AG20443 (cell line): Measurements from ENCODE around the gene ADISSP.

Experiments used
- DNase-seq: peaks from one replicate; pipeline ENCODE4 v3.0.0; 2012; ENCODE audit warnings: low spot score, mixed read lengths

Gene ADISSP

GRCh38 chr20:3767427-3768341, at the start of gene ADISSP:
Gene ADISSP, minus strand, starts transcription at chr20:3767753. Its CDS starts 7,653 bp downstream, at chr20:3760100.
- DNase-seq, result peak; percentile 99

DNA sequence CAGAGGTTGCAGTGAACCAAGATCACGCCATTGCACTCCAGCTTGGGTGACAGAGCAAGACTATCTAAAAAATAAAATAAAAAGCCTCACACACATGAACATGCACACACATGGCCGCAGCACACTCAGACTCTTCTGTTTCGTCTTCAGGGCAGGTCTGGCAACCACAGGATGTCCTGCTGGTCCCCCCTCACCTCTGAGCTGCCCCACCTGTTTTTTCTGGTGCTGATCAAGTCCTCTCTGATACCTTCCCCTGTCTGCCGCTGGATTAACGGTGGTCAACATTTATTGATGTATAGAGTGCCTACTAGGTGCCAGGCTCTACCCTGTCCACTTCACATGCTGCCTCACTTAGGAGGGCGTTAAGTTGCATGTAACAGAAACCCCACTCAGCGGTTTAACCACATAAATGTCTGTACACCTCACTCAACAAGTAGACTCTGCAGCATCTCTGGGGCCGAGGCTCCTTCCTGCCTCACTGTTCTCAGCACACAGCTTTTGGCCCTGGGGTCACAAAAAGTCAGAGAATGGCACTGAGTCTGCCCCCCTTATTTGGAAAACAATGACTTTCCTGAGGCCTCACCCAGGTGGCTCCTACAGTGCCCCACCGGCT, 48.3 kb upstream of the ADISSP start:
- no peak for DNase-seq

- no peak for DNase-seq
These were observed 47.5 kb upstream of the ADISSP start for GRCh38 chr20:3814928-3815495.

DNA sequence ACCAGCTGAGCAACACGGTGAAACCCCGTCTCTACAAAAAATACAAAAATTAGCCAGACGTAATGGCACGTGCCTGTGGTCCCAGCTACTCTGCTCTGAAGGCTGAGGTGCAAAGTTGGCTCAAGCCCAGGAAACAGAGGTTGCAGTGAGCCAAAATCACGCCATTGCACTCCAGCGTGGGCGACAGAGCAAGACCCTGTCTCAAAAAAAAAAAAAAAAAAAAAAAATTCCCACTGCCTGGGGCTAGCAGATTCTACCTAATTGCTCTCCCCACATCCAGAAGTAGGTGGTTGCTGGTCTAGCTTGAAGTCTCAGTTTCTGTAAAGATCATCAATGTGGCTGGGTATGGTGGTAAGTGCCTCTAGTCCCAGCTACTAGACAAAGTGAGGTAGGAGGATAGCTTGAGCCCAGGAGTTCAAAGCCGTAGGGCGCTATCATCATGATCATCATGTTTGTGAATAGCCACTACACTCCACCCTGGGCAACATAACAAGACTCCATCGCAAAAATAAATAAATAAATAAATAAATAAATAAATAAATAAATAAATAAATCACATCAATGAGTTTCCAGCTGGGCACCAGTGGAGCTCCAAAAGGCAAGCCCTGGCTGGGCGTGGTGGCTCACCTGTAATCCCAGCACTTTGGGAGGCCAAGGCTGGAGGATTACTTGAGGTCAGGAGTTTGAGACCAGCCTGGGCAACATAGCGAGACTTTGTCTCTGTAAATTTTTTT, 46.5 kb upstream of the ADISSP start:
- DNase-seq, result no peak

GRCh38 chr20:3812975-3813847, 45.7 kb upstream of the ADISSP start:
- no peak for DNase-seq

- no peak for DNase-seq
These were observed 44.7 kb upstream of the ADISSP start for GRCh38 chr20:3812259-3812681.

DNA sequence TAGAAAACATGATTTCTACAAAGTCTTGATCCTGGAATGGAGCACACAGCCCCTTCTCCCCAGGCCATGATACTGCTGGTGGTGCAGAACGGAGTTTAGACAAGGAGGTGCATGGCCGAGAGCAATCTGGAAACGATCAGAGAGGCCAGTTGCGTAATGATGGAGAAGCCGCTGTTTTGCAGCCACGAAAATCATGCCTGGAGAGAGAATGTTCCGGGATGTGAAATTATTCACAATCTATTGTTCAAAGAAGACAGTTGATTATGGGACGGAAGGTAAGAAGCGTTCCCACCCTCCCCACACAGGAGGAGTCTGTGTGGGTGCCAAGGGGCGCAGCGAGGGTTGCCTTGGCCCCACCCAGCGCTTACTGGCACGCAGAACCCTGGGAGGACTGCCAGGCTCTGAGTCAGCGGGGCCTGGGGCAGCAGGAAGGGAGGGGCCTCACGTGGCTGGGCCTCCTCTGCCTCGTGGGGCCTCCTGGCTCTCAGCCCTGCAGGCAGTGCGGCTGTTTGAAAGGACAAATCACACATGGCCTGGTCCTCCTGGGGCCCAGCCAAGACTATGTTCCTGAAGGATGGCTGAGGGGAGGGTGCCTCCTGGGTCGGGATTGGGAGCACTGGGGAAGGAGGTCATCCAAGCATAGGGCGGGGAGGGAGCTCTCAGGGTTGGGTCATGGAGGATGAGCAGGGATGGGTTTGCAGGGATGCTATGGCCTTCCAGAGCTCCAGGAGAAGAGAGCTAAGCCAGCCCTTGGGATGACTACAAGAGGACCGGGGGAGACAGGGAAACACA, 44.1 kb upstream of the ADISSP start:
- peak; percentile 96 for DNase-seq

- no peak for DNase-seq
These were observed 41.0 kb upstream of the ADISSP start for GRCh38 chr20:3808544-3808943.

DNA sequence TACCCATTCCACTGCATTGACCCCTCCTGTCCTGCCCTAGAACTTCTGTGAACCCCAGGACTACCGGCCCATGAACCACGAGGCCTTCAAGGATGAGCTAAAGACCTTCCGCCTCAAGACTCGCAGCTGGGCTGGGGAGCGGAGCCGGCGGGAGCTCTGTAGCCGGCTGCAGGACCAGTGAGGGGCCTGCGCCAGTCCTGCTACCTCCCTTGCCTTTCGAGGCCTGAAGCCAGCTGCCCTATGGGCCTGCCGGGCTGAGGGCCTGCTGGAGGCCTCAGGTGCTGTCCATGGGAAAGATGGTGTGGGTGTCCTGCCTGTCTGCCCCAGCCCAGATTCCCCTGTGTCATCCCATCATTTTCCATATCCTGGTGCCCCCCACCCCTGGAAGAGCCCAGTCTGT, 37.2 kb upstream of the ADISSP start:
- no peak for DNase-seq

- DNase-seq, result no peak
These were observed 36.8 kb upstream of the ADISSP start for GRCh38 chr20:3804254-3804751.

DNA sequence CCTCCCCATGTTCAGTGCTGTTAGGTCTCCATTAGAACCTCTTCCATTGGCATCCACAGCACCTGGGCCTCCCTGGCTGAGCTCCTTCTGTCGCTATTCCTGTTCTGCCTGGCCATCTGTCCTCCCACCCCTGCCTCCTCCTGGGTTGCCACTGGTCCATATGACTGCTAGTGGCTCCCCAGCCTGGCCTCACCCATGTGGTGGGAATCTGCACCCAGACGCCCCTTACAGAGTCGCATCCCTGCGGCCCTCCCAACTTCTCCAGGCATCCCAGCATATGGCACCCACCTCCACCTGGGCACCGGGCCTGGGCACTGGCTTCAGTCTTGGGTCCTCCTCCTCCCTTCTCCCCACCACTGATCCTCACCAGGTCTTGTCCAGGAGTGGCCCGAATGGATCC, 36.3 kb upstream of the ADISSP start:
- DNase-seq, result no peak

DNA sequence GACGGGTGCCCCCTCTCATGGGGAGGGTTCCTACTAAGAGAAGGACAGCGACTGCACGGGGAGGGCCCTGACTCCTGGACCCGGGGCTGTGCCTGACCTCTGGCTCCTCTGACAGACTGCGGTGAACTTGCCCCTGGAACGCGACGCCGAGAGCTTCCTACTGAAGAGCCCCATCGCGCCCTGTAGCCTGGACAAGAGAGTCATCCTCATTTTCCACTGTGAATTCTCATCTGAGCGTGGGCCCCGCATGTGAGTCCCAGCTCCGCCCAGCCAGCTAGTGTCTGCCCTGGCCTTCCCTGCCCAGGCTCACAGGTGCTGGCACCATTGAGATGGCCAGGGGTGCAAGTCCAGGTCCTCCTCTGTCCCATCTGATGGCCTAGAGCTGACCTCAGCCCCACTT, 35.7 kb upstream of the ADISSP start:
- DNase-seq, result no peak

DNA sequence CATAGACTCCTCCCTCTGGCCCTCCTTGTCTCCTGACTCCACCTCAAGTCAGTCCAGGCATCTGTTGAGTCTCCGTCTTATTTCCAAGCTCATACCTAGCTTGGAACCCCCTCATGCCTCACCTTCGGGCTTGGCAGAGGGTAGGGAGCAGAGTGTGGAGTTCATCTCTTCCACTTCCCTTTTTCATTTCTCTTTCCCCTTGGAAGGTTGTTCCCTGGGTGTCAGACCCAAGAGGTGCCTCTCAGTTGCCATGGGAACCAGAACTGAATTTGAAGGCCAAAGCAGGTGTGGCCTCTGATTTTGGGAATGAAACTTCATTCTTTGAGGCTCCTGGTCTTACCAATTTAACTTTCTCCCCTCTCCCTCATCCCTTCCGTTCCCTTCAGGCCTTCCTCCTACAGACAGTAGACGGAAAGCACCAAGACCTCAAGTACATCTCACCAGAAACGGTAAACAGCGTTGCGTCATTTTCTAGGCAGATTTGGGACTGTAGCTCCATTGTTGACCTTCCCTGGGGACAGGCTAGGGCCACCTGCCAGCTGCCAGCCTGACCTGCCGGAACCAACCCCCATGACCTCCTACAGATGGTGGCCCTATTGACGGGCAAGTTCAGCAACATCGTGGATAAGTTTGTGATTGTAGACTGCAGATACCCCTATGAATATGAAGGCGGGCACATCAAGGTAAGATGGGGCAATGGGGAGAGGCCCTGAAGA, 35.1 kb upstream of the ADISSP start:
- no peak for DNase-seq

GRCh38 chr20:3801846-3802245, 34.3 kb upstream of the ADISSP start:
- no peak for DNase-seq

GRCh38 chr20:3801299-3801698, 33.7 kb upstream of the ADISSP start:
- no peak for DNase-seq

GRCh38 chr20:3800878-3801260, 33.3 kb upstream of the ADISSP start:
- DNase-seq, result no peak

- DNase-seq, result no peak
These were observed 32.8 kb upstream of the ADISSP start for GRCh38 chr20:3800256-3800877.

DNA sequence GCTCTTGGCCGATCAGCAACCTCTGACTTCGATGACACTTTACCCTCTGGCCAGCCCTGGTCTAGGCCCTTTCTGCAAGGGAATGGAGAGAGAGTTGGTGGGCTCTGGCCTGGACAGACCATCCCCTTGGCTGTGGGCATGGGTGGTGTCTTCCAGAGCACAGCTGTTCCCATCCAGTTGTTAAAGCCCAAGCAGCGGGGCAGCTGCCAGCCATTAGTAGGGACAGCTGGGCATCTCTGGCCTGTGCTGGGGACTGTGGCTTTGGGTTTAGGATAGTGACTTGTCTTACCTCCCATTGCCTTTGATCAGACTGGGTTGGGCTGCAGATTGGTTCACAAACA, 31.3 kb upstream of the ADISSP start:
- DNase-seq, result no peak

GRCh38 chr20:3798373-3798768, 30.8 kb upstream of the ADISSP start:
- no peak for DNase-seq
